Parathyroid adenoma (tissue), 2 donors: Measurements from ENCODE around the gene CXorf58.

Experiments
- H2AFZ ChIP-seq: fragments of 300-600 bp; sonication (generic); one replicate; pipeline ENCODE4 v1.7.0; 2017; ENCODE audit warnings: antibody characterized with exemption, mild to moderate bottlenecking
- H3K27ac ChIP-seq: fragments of 300-600 bp; sonication (generic); one replicate; pipeline ENCODE4 v1.7.0; 2017
- H3K27me3 ChIP-seq: fragments of 300-600 bp; sonication (generic); one replicate; pipeline ENCODE4 v1.7.0; 2017; ENCODE audit warnings: low read length; ENCODE audit not compliant: control insufficient read depth, insufficient read depth
- H3K36me3 ChIP-seq: fragments of 300-600 bp; sonication (generic); one replicate; pipeline ENCODE4 v1.7.0; 2017; ENCODE audit warnings: low read length; ENCODE audit not compliant: control insufficient read depth, insufficient read depth
- H3K4me1 ChIP-seq: fragments of 300-600 bp; sonication (generic); one replicate; pipeline ENCODE4 v1.7.0; 2017; ENCODE audit warnings: control low read depth
- H3K4me2 ChIP-seq: fragments of 300-600 bp; sonication (generic); one replicate; pipeline ENCODE4 v1.7.0; 2017; ENCODE audit warnings: low read length
- H3K4me3 ChIP-seq: fragments of 300-600 bp; sonication (generic); one replicate; pipeline ENCODE4 v1.7.0; 2017; ENCODE audit warnings: low read depth, low read length
- H3K79me2 ChIP-seq: fragments of 300-600 bp; sonication (generic); one replicate; pipeline ENCODE4 v1.7.0; 2017; ENCODE audit warnings: control low read depth
- H3K9ac ChIP-seq: fragments of 300-600 bp; sonication (generic); one replicate; pipeline ENCODE4 v1.7.0; 2017; ENCODE audit warnings: mild to moderate bottlenecking
- H3K9me3 ChIP-seq: fragments of 300-600 bp; sonication (generic); one replicate; pipeline ENCODE4 v1.7.0; 2017; ENCODE audit warnings: low read length; ENCODE audit not compliant: control insufficient read depth
- CTCF ChIP-seq: fragments of 300-600 bp; sonication (generic); IDR thresholded peaks from one replicate; pipeline ENCODE4 v1.7.0; 2017; ENCODE audit warnings: antibody characterized with exemption, mild to moderate bottlenecking
- donor health status: primary hyperparathyroidism.

The CXorf58 gene

DNA sequence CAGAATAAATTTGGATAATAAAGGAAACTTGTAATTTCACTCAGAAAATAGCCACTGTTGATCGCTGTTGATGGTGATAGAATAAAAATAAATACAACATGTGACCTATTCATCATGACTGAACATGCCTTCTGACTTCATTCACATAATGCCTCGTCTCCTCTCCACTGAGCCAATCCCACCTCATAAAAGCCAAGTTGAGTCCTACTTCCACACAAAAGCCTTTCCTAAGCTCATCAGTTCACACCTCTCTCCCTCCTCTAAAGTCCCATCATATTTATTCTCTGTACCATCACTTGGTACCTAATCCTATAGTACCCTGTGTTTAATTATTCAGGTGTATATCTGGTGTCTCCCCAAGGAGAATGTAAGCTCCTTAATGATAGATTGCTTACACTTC is 37.8 kb upstream of the CXorf58 start:
- TF ChIP-seq CTCF = no peak
- Histone ChIP-seq H3K4me2 (no peak overlapping the region), H3K79me2 (no peaks in the 10 kb centered on the region), H3K9me3 (no peaks in the 10 kb centered on the region), H3K9ac (no peak overlapping the region), H3K4me1 (no peaks in the 10 kb centered on the region), H3K4me3 (no peak overlapping the region), H3K36me3 (no peaks in the 10 kb centered on the region), H2AFZ (no peak overlapping the region), H3K27ac (no peak overlapping the region), H3K27me3 (no peaks in the 10 kb centered on the region)

DNA sequence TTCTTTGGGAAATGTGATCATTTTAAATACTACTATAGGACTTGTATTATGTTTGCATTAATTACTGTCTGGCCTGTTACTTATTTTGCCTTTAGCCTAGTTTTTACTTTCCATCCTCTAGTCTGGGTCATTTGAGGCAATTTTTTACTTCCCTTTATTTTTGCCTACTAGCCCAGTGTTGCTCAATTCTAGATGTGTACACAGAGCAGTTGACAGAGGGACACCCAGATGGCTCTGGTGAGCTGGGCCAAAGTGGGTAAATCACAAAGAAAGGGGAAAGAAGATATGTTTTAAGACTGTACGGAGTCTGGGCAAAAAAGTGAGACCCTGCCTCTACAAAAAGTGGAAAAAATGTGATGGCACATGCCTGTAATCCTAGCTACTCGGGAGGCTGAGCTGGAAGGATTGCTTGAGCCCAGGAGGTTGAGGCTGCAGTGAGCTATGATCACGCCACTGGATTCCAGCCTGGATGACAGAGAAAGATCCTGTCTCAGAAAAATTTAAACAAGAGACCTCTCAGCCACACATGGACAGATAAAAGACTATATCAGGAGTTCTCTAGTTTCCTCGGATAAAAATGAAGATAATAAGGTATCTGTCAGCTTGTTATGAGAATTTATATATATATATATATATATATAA is 35.8 kb upstream of the CXorf58 start:
- Histone ChIP-seq H3K79me2 (no peaks in the 10 kb centered on the region), H3K4me2 (no peak overlapping the region), H3K9ac (no peak overlapping the region), H3K27me3 (no peaks in the 10 kb centered on the region), H3K36me3 (no peaks in the 10 kb centered on the region), H3K27ac (no peak overlapping the region), H3K4me3 (no peak overlapping the region), H2AFZ (no peak overlapping the region), H3K9me3 (no peaks in the 10 kb centered on the region), H3K4me1 (no peaks in the 10 kb centered on the region)
- TF ChIP-seq CTCF = no peak

DNA sequence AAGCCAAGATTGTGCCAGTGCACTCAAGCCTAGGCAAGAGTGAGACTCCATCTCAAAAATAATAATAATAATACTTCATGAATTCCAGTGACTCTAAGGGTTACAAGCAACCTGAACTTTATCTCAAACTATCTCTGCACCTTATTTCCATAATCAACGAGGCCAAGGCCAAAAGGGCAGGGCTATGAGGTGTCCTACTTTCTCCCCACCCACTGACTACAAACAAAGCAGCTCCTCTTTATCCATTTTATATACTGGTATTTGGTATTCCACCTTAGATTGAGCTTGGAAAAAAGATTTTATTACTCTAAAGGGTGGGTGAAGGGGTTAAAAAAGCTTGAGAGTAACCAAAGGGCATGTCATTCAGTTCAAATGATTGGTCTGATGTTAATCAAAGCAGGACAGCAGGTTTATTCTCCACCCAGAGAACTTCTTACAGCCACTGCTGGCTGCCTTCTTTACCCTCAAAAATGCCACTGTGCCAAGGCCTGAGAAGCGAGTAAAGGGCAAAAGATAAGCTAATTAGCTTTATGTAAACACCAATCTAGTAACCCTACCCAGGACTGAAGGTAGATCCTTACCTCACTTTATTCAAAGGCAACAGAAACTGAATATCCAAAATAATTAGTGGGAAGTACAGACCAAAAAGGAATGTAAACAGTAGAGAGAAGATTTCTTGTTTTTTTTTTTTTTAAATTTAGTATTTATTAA is 28.3 kb upstream of the CXorf58 start:
- H3K27ac ChIP-seq = no peak overlapping the region
- no peak for TF ChIP-seq CTCF

GRCh38 chrX:23883737-23884354 is 24.0 kb upstream of the CXorf58 start:
- TF ChIP-seq CTCF = no peak
- H3K27ac ChIP-seq = no peak overlapping the region

More for the DNA sequence above, 28.3 kb upstream of the CXorf58 start:
- no peak overlapping the region for H3K9ac ChIP-seq
- no peaks in the 10 kb centered on the region for H3K4me1 ChIP-seq
- no peak overlapping the region for H3K4me2 ChIP-seq
- no peak overlapping the region for H3K4me3 ChIP-seq
- H3K27me3 ChIP-seq = no peaks in the 10 kb centered on the region
- no peaks in the 10 kb centered on the region for H3K36me3 ChIP-seq
- no peaks in the 10 kb centered on the region for H3K79me2 ChIP-seq
- no peak overlapping the region for H2AFZ ChIP-seq
- H3K9me3 ChIP-seq = no peaks in the 10 kb centered on the region

More at GRCh38 chrX:23883737-23884354, 24.0 kb upstream of the CXorf58 start:
- Histone ChIP-seq H3K27me3 (no peaks in the 10 kb centered on the region), H3K4me3 (no peak overlapping the region), H3K4me1 (no peaks in the 10 kb centered on the region), H3K9me3 (no peaks in the 10 kb centered on the region), H2AFZ (no peak overlapping the region), H3K4me2 (no peak overlapping the region), H3K36me3 (no peaks in the 10 kb centered on the region), H3K9ac (no peak overlapping the region), H3K79me2 (no peaks in the 10 kb centered on the region)
